ENCODE measurements around the gene MRPL43.

DNA sequence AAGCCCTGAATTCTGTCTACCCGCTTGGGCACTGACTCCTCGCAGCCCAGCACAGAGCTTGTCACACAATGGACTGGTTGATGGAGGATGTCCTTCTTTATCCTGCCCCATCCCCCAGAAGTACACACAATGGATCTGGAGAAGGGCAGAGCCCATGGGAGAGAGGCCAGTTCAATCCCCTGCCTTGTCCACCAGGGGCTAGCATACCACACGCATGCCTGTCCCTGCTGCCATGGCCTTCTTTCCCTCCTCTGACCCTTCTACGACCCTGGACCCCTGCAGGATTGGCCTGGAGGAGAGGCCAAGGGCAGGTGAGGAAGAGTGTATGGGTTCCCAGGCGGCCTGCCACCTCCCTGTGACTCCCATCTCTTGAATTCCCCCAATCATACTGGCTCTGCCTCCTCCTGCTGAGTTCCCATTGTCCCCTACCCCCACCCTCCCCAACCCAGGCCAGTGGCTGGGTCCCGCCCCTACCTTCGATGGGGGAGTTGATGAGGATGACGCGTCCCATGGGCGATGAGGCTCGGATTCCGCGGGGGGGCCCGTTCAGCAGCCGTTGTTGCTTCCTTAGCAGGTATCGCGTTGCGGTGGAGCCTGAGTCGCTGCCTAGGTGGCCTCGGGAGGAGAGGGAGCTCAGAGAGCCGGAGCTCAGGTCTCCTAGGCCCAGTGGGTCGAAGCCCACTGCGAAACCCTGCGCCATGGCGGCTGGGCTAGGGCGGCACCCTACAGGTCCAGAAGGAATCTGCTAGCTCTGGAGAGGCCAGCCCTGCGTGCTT lies 42.4 kb upstream of the MRPL43 start:
- TF ChIP-seq POLR2A (IDR thresholded peaks at IDR 0.05) (no peak), POLR2AphosphoS5 (IDR thresholded peaks at IDR 0.05) (no peak)
- TF ChIP-seq, protein P1, sequence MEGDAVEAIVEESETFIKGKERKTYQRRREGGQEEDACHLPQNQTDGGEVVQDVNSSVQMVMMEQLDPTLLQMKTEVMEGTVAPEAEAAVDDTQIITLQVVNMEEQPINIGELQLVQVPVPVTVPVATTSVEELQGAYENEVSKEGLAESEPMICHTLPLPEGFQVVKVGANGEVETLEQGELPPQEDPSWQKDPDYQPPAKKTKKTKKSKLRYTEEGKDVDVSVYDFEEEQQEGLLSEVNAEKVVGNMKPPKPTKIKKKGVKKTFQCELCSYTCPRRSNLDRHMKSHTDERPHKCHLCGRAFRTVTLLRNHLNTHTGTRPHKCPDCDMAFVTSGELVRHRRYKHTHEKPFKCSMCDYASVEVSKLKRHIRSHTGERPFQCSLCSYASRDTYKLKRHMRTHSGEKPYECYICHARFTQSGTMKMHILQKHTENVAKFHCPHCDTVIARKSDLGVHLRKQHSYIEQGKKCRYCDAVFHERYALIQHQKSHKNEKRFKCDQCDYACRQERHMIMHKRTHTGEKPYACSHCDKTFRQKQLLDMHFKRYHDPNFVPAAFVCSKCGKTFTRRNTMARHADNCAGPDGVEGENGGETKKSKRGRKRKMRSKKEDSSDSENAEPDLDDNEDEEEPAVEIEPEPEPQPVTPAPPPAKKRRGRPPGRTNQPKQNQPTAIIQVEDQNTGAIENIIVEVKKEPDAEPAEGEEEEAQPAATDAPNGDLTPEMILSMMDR (IDR thresholded peaks at IDR 0.05): no peak
